GM21526 (cell line): Measurements from ENCODE around the gene AQR.
"Not testable (repeated sequence)": the region's sequence is repeated elsewhere in the genome, so short reads cannot be mapped to it uniquely, and the experiment has no call there.

Source experiments
- ATAC-seq: cut with Tn5 transposase; IDR thresholded peaks from one replicate; pipeline ENCODE4 v1.9.1; 2021; ENCODE audit warnings: moderate library complexity; ENCODE audit not compliant: unreplicated experiment, low FRiP score

The AQR gene

GRCh38 chr15:34969340-34970097, at the start of gene AQR:
Gene AQR, minus strand, starts transcription at chr15:34969742. Its CDS starts 129 bp downstream, at chr15:34969613.
- peak; percentile 97 for ATAC-seq

GRCh38 chr15:35014241-35014640, 44.7 kb upstream of the AQR start:
- ATAC-seq, result no peak

GRCh38 chr15:35013370-35013769, 43.8 kb upstream of the AQR start:
- no peak for ATAC-seq

GRCh38 chr15:35007397-35007796, 37.9 kb upstream of the AQR start:
- ATAC-seq, result no peak

GRCh38 chr15:35005933-35006332, 36.4 kb upstream of the AQR start:
- ATAC-seq, result no peak

GRCh38 chr15:35003928-35004327, 34.4 kb upstream of the AQR start:
- ATAC-seq, result no peak

- no peak for ATAC-seq
Measured at GRCh38 chr15:35000511-35000910, 31.0 kb upstream of the AQR start.

GRCh38 chr15:34999906-35000305, 30.4 kb upstream of the AQR start:
- ATAC-seq, result no peak

GRCh38 chr15:34994925-34995324, 25.4 kb upstream of the AQR start:
- ATAC-seq, result no peak

- ATAC-seq, result peak; percentile 89
Measured at GRCh38 chr15:34993877-34994276, 24.3 kb upstream of the AQR start.

- ATAC-seq, result no peak
Measured at GRCh38 chr15:34993412-34993811, 23.9 kb upstream of the AQR start.

- peak; percentile 74 for ATAC-seq
Measured at GRCh38 chr15:34988027-34988902, 18.7 kb upstream of the AQR start, which contains the start of gene ZNF770. Gene ZNF770, minus strand, starts transcription at chr15:34988287. Its CDS starts 4,853 bp downstream, at chr15:34983434.

GRCh38 chr15:34987609-34988026, 18.1 kb upstream of the AQR start:
- ATAC-seq, result no peak

GRCh38 chr15:34986771-34987480, 17.4 kb upstream of the AQR start:
- ATAC-seq, result no peak

- no peak for ATAC-seq
Measured at GRCh38 chr15:34986326-34986725, 16.8 kb upstream of the AQR start.

GRCh38 chr15:34984889-34985630, 15.5 kb upstream of the AQR start:
- no peak for ATAC-seq

GRCh38 chr15:34976743-34977142, 7.2 kb upstream of the AQR start:
- no peak for ATAC-seq

GRCh38 chr15:34976073-34976472, 6.5 kb upstream of the AQR start:
- ATAC-seq, result no peak

GRCh38 chr15:34973512-34973911, 4.0 kb upstream of the AQR start:
- ATAC-seq, result no peak

GRCh38 chr15:34970098-34970643, 629 bp upstream of the AQR start:
- ATAC-seq, result not testable (repeated sequence)
